ENCODE data around the gene METTL6.

- no peak for TF ChIP-seq CTCF (conservative IDR thresholded peaks at IDR 0.05)
- TF ChIP-seq ZFX (IDR thresholded peaks at IDR 0.05), result no peak
These were observed 8.9 kb upstream of the METTL6 start for GRCh38 chr3:15436246-15436645.

Data from C4-2B (cell line).